ENCODE results near the gene OXA1L.

GRCh38 chr14:22770481-22771187, 4.1 kb downstream of the OXA1L start:
- no peak for TF ChIP-seq CTCF (IDR thresholded peaks at IDR 0.05; ENCODE audit: insufficient read depth, low read length)
- TF ChIP-seq REST (IDR thresholded peaks at IDR 0.05; ENCODE audit: insufficient replicate concordance, low read depth): no peak
- no peak for TF ChIP-seq POLR2AphosphoS5 (IDR thresholded peaks at IDR 0.05; ENCODE audit: low read depth)
- no peak for TF ChIP-seq GABPA (IDR thresholded peaks at IDR 0.05; ENCODE audit: low read depth)
- TF ChIP-seq SPI1 (IDR thresholded peaks at IDR 0.05; ENCODE audit: borderline replicate concordance, low read depth): no peak
